ENCODE measurements around the gene RHBDL2.

DNA sequence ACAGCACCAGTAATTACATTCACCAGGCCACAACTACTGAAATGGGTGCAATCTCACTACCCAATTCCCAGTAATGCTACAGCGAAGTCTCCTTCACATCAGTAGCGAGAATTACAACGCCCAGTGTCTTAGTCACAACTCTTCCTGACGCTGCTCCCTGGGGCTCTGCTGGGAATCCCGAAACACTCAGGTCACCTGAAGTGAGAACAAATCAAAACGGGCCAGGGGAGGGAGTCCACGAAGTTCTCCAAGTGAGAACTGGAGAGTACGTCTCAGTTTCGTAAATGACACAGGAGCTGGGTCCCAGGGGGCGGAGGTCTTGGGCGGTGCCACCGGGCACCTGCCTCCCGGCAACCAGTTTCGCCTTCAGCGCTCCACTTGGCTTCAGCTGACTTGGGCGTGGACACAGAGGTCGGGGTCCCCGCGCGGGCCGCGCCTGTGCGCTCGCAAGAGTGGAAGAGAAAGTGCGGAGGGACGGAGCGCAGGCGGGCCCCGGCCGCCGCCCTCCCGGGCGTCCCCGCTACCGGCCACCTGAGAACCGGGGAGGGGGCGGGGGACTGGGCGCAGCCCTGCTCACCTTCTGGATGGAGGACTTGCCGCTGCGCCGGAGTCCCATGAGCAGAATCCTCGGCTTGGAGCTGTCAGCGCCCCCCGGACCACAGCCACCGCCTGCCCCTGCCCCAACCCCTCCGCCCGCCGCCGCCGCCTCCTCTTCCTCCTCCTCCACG lies 82.6 kb downstream of the RHBDL2 start:
- TF ChIP-seq, protein P1, sequence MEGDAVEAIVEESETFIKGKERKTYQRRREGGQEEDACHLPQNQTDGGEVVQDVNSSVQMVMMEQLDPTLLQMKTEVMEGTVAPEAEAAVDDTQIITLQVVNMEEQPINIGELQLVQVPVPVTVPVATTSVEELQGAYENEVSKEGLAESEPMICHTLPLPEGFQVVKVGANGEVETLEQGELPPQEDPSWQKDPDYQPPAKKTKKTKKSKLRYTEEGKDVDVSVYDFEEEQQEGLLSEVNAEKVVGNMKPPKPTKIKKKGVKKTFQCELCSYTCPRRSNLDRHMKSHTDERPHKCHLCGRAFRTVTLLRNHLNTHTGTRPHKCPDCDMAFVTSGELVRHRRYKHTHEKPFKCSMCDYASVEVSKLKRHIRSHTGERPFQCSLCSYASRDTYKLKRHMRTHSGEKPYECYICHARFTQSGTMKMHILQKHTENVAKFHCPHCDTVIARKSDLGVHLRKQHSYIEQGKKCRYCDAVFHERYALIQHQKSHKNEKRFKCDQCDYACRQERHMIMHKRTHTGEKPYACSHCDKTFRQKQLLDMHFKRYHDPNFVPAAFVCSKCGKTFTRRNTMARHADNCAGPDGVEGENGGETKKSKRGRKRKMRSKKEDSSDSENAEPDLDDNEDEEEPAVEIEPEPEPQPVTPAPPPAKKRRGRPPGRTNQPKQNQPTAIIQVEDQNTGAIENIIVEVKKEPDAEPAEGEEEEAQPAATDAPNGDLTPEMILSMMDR (IDR thresholded peaks at IDR 0.05): no peak
- no peak for TF ChIP-seq EP300 (IDR thresholded peaks at IDR 0.05)

Measured in gastroesophageal sphincter (tissue), 3 donors.